HCT116 (cell line): Measurements from ENCODE around the gene EFCAB10. TPM values are rescaled to one million over a fixed set of nuclear protein-coding genes. Genes with fewer than 3 reads are reported as not detected.

Experiments
- ATAC-seq: fragments of 200-7000 bp; cut with Tn5 transposase; 2 replicates; pipeline ENCODE4 v1.9.1; 2020; ENCODE audit warnings: mild to moderate bottlenecking, moderate library complexity
- BruUV-seq: library from RNA; stranded (reverse); fragments of 400-500 nt; replicated peaks from 2 replicates; lab custom pipeline; 2021; lab: Mats Ljungman, UMichigan
- CTCF ChIA-PET: fragments of 300-600 bp; sonication (Branson Sonifier 250); formaldehyde crosslinking; loops from one replicate; lab custom pipeline; 2021; ENCODE audit warnings: antibody characterized with exemption; lab: Charles Lee
- POLR2A ChIA-PET: fragments of 300-600, 350-600 bp; sonication (Branson Sonifier 250); formaldehyde crosslinking; loops from one replicate; lab custom pipeline; 2021; ENCODE audit warnings: antibody characterized with exemption; lab: Charles Lee
- RAD21 ChIA-PET, 2 experiments: fragments of 300-600 bp; sonication (Branson Sonifier 250); formaldehyde crosslinking; loops; one replicate each; lab custom pipeline; 2023; ENCODE audit warnings: low total read pairs in 2 of 2; ENCODE audit not compliant: uncharacterized antibody in 2 of 2, unreplicated experiment in 2 of 2, low non-redundant PET in 1 of 2; lab: Charles Lee
- DNase-seq: peaks from one replicate; pipeline ENCODE4 v3.0.0-alpha.2; 2010; ENCODE audit warnings: low read depth, low spot score
- H2AFZ ChIP-seq: fragments of 200-600 bp; shearing (Covaris generic), sonication (generic); 2 replicates; pipeline ENCODE4 v1.6.1; 2017; ENCODE audit warnings: low read depth, mixed run types, mixed read lengths, antibody characterized with exemption, low read length; ENCODE audit not compliant: poor library complexity, severe bottlenecking
- H3K27ac ChIP-seq: 2 replicates; pipeline ENCODE4 v1.5.1; 2012; ENCODE audit warnings: low read depth, low read length
- H3K27me3 ChIP-seq: fragments of 200-600 bp; sonication (generic); 2 replicates; pipeline ENCODE4 v1.6.1; 2016; ENCODE audit warnings: mixed run types, low read length, mixed read lengths; ENCODE audit not compliant: insufficient read depth
- H3K36me3 ChIP-seq, 2 experiments: fragments of 200-500 bp in 1 of 2; fragments of 200-600 bp in 1 of 2; sonication (Bioruptor generic) in 1 of 2; sonication (generic) in 1 of 2; 2 replicates each; pipeline versions ENCODE4 v1.5.1 to v1.6.1; 2014 to 2016; ENCODE audit warnings: low read length in 2 of 2, inconsistent platforms in 1 of 2, mixed read lengths in 1 of 2, mixed run types in 1 of 2; ENCODE audit not compliant: insufficient read depth in 2 of 2, control insufficient read depth in 1 of 2
- H3K4me1 ChIP-seq, 2 experiments: fragments of 200-600 bp in 1 of 2; sonication (generic) in 1 of 2; 2 replicates each; pipeline versions ENCODE4 v1.5.1 to v1.6.1; 2012 to 2017; ENCODE audit warnings: low read length in 2 of 2, inconsistent platforms in 1 of 2, mild to moderate bottlenecking in 1 of 2, mixed read lengths in 1 of 2, mixed run types in 1 of 2, moderate library complexity in 1 of 2; ENCODE audit not compliant: insufficient read depth in 2 of 2, control insufficient read depth in 1 of 2
- H3K4me2 ChIP-seq: fragments of 200-600 bp; sonication (generic); 2 replicates; pipeline ENCODE4 v1.6.1; 2017; ENCODE audit warnings: mixed run types, low read length, mixed read lengths
- H3K4me3 ChIP-seq, 2 experiments: fragments of 200-600 bp in 1 of 2; sonication (generic) in 1 of 2; replicated peaks in 1 of 2; 2 replicates each; pipeline ENCODE4 v1.5.1; 2011 to 2016; ENCODE audit warnings: low read length in 2 of 2, control low read depth in 1 of 2, low read depth in 1 of 2, mild to moderate bottlenecking in 1 of 2, mixed read lengths in 1 of 2, mixed run types in 1 of 2
- H3K79me2 ChIP-seq: fragments of 200-600 bp; sonication (generic); 2 replicates; pipeline ENCODE4 v1.6.1; 2017; ENCODE audit warnings: mild to moderate bottlenecking, mixed run types, low read length, moderate library complexity, mixed read lengths; ENCODE audit not compliant: insufficient read depth
- H3K9ac ChIP-seq: fragments of 200-600 bp; sonication (generic); 2 replicates; pipeline ENCODE4 v1.6.1; 2016; ENCODE audit warnings: low read length, mixed read lengths
- H3K9me2 ChIP-seq: fragments of 200-600 bp; sonication (generic), shearing (Covaris generic); 2 replicates; pipeline ENCODE4 v1.6.1; 2017; ENCODE audit warnings: mixed run types, mild to moderate bottlenecking, moderate library complexity; ENCODE audit not compliant: insufficient read depth
- H3K9me3 ChIP-seq, 2 experiments: fragments of 200-500 bp in 1 of 2; fragments of 200-600 bp in 1 of 2; sonication (Bioruptor generic) in 1 of 2; sonication (generic) in 1 of 2; 2 replicates each; pipeline ENCODE4 v1.6.1; 2014 to 2017; ENCODE audit warnings: low read length in 2 of 2, mixed read lengths in 2 of 2, inconsistent platforms in 1 of 2, low read depth in 1 of 2, mild to moderate bottlenecking in 1 of 2, mixed run types in 1 of 2, moderate library complexity in 1 of 2; ENCODE audit not compliant: control insufficient read depth in 1 of 2, insufficient read depth in 1 of 2
- H4K20me1 ChIP-seq: fragments of 200-600 bp; sonication (generic), shearing (Covaris generic); 2 replicates; pipeline ENCODE4 v1.6.1; 2017; ENCODE audit warnings: mixed run types, mild to moderate bottlenecking, moderate library complexity; ENCODE audit not compliant: insufficient read depth
- CBX3 ChIP-seq: IDR thresholded peaks from 2 replicates; pipeline ENCODE4 v1.6.1; 2012; ENCODE audit warnings: low read depth
- CEBPB ChIP-seq: IDR thresholded peaks from 2 replicates; pipeline ENCODE4 v1.6.1; 2012; ENCODE audit warnings: low read depth
- EGR1 ChIP-seq: IDR thresholded peaks from 2 replicates; pipeline ENCODE4 v1.6.1; 2012; ENCODE audit warnings: low read depth
- ELF1 ChIP-seq: IDR thresholded peaks from 2 replicates; pipeline ENCODE4 v1.6.1; 2012; ENCODE audit warnings: low read depth, borderline replicate concordance
- RAD21 ChIP-seq: IDR thresholded peaks from 2 replicates; pipeline ENCODE4 v1.6.1; 2012; ENCODE audit warnings: low read depth, mild to moderate bottlenecking
- SIN3A ChIP-seq: IDR thresholded peaks from 2 replicates; pipeline ENCODE4 v1.6.1; 2012; ENCODE audit warnings: low read depth
- SP1 ChIP-seq: IDR thresholded peaks from 2 replicates; pipeline ENCODE4 v1.6.1; 2012; ENCODE audit warnings: low read depth
- SRF ChIP-seq: IDR thresholded peaks from 2 replicates; pipeline ENCODE4 v1.6.1; 2012; ENCODE audit warnings: low read depth
- TCF7L2 ChIP-seq: IDR thresholded peaks from 2 replicates; pipeline ENCODE4 v1.7.0; 2011; ENCODE audit warnings: borderline replicate concordance, inconsistent platforms; ENCODE audit not compliant: insufficient read depth, insufficient read length; ENCODE audit errors: extremely low read depth
- YY1 ChIP-seq: IDR thresholded peaks from 2 replicates; pipeline ENCODE4 v1.6.1; 2011; ENCODE audit warnings: low read length, low read depth, moderate library complexity, mild to moderate bottlenecking; ENCODE audit not compliant: insufficient replicate concordance; ENCODE audit errors: extremely low read depth
- ZNF274 ChIP-seq: fragments of 200-500 bp; sonication (Bioruptor generic); IDR thresholded peaks from 2 replicates; pipeline ENCODE4 v1.6.1; 2014; ENCODE audit warnings: mild to moderate bottlenecking, low read depth, low read length, inconsistent platforms
- intact Hi-C: fragments of 100-400 bp; cut with micrococcal nuclease; formaldehyde crosslinking; loops from 2 replicates; pipeline ENCODE4 v1.10.0; 2022
- total RNA-seq: library from RNA; stranded (reverse); gene quantifications from one replicate; pipeline ENCODE4 v1.2.1, GENCODE V29; 2021; ENCODE audit not compliant: unreplicated experiment
- TF ChIP-seq, protein P1 (sequence below): IDR thresholded peaks from 2 replicates; pipeline ENCODE4 v1.6.1; 2012
- TF ChIP-seq, protein P2 (sequence below): IDR thresholded peaks from 2 replicates; pipeline ENCODE4 v1.6.1; 2012
- TF ChIP-seq, protein P3 (sequence below): IDR thresholded peaks from 2 replicates; pipeline ENCODE4 v1.6.1; 2011; ENCODE audit warnings: mild to moderate bottlenecking, low read length, moderate library complexity; ENCODE audit not compliant: insufficient replicate concordance; ENCODE audit errors: extremely low read depth
- TF ChIP-seq, protein P4 (sequence below): IDR thresholded peaks from 2 replicates; pipeline ENCODE4 v1.6.1; 2012; ENCODE audit warnings: low read depth
- TF ChIP-seq, protein P5 (sequence below), 3 experiments: fragments of 200-600 bp in 1 of 3; sonication (generic) in 1 of 3; IDR thresholded peaks in 2 of 3; conservative IDR thresholded peaks in 1 of 3; 2 replicates each; pipeline ENCODE4 v1.5.1; 2012 to 2017; ENCODE audit warnings: low read depth in 2 of 3, low read length in 2 of 3, antibody characterized with exemption in 1 of 3, borderline replicate concordance in 1 of 3, control low read depth in 1 of 3, mild to moderate bottlenecking in 1 of 3, mixed read lengths in 1 of 3, mixed run types in 1 of 3, moderate library complexity in 1 of 3; ENCODE audit not compliant: insufficient read depth in 1 of 3

The EFCAB10 gene
- total RNA-seq, 1 experiment from 2014 or later: 1.7 TPM

DNA sequence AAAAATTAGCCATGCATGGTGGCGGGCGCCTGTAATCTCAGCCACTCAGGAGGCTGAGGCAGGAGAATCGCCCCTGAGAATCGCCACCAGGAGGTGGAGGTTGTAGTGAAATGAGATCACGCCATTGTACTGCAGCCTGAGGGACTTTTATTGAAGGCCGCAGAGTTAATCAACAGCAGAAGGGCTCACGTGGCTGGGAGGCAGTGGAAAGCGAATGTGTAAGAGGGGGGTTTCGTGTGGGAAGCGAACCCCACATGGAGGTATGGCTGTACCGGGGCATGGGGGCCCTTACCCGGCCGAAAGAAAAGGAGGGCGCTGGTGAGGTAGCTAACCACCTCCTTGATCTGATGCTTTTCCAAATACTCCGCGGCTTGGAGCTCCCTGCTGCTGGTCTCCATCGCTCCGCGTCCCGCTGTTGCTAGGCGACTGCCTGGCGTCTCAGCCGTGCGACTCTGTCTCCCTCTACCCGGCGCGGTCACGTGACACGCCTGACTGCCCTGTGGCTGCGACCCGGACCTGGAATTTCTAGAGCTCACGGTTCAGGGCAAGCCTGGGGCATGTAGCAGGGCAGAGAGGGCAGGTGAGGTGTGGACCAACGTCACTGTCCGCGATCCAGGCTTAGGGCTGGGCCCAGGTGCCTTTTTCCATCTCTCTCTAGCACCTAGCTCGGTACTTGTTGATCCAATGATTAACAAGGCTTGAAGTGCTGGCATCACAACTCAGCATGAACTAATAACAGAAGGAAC lies at the start of gene EFCAB10 (continued):
- peak; percentile 20 for TF ChIP-seq YY1

DNA sequence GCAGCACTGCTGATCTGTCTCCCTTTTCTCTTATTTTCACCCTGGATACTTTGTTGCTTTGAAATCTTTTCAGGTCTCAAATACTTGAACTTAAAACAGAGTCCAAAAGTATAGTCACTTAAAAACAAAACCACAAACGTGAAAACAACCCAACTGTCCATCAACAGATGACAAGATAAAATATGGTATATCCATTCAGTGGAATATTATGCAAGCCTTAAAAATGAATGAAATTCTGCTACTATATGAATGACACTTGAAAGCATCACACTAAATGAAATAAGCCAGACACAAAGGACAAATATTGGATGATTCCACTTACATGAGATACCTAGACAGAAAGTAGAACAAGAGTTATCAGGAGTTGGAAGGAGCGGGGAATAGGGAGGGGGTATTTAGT lies 44.7 kb upstream of the EFCAB10 start:
- CTCF ChIA-PET: no interaction called here
- Histone ChIP-seq H3K4me3 (no peak overlapping the region), H3K4me1 (no peaks in the 10 kb centered on the region), H3K27me3 (no peaks in the 10 kb centered on the region), H2AFZ (no peak overlapping the region), H3K36me3 (no peaks in the 10 kb centered on the region; a peak in 1 of 4 replicates), H3K4me2 (no peak overlapping the region), H3K27ac (no peak overlapping the region), H3K79me2 (no peaks in the 10 kb centered on the region), H3K9me3 (peaks cover 0 to 9% of the 10 kb centered on the region in 2 experiments; a peak in 1 of 4 replicates), H3K9me2 (no peaks in the 10 kb centered on the region), H3K9ac (no peak overlapping the region), H4K20me1 (no peaks in the 10 kb centered on the region)
- POLR2A ChIA-PET: no interaction called here
- ATAC-seq: no peak
- intact Hi-C loops: no loop called here
- no peak for DNase-seq
- no TSS peak for BruUV-seq
- RAD21 ChIA-PET: no interaction called here
- no peak for TF ChIP-seq ELF1
- TF ChIP-seq SIN3A: no peak
- no peak for TF ChIP-seq YY1
- no peak for TF ChIP-seq SRF
- TF ChIP-seq, protein P1, sequence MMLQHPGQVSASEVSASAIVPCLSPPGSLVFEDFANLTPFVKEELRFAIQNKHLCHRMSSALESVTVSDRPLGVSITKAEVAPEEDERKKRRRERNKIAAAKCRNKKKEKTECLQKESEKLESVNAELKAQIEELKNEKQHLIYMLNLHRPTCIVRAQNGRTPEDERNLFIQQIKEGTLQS: no peak
- TF ChIP-seq, protein P2, sequence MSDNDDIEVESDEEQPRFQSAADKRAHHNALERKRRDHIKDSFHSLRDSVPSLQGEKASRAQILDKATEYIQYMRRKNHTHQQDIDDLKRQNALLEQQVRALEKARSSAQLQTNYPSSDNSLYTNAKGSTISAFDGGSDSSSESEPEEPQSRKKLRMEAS: no peak
- TF ChIP-seq, protein P3, sequence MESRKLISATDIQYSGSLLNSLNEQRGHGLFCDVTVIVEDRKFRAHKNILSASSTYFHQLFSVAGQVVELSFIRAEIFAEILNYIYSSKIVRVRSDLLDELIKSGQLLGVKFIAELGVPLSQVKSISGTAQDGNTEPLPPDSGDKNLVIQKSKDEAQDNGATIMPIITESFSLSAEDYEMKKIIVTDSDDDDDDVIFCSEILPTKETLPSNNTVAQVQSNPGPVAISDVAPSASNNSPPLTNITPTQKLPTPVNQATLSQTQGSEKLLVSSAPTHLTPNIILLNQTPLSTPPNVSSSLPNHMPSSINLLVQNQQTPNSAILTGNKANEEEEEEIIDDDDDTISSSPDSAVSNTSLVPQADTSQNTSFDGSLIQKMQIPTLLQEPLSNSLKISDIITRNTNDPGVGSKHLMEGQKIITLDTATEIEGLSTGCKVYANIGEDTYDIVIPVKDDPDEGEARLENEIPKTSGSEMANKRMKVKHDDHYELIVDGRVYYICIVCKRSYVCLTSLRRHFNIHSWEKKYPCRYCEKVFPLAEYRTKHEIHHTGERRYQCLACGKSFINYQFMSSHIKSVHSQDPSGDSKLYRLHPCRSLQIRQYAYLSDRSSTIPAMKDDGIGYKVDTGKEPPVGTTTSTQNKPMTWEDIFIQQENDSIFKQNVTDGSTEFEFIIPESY: no peak
- TF ChIP-seq CBX3: no peak
- TF ChIP-seq, protein P4, sequence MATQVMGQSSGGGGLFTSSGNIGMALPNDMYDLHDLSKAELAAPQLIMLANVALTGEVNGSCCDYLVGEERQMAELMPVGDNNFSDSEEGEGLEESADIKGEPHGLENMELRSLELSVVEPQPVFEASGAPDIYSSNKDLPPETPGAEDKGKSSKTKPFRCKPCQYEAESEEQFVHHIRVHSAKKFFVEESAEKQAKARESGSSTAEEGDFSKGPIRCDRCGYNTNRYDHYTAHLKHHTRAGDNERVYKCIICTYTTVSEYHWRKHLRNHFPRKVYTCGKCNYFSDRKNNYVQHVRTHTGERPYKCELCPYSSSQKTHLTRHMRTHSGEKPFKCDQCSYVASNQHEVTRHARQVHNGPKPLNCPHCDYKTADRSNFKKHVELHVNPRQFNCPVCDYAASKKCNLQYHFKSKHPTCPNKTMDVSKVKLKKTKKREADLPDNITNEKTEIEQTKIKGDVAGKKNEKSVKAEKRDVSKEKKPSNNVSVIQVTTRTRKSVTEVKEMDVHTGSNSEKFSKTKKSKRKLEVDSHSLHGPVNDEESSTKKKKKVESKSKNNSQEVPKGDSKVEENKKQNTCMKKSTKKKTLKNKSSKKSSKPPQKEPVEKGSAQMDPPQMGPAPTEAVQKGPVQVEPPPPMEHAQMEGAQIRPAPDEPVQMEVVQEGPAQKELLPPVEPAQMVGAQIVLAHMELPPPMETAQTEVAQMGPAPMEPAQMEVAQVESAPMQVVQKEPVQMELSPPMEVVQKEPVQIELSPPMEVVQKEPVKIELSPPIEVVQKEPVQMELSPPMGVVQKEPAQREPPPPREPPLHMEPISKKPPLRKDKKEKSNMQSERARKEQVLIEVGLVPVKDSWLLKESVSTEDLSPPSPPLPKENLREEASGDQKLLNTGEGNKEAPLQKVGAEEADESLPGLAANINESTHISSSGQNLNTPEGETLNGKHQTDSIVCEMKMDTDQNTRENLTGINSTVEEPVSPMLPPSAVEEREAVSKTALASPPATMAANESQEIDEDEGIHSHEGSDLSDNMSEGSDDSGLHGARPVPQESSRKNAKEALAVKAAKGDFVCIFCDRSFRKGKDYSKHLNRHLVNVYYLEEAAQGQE: no peak
- no peak for TF ChIP-seq SP1
- TF ChIP-seq, protein P5, sequence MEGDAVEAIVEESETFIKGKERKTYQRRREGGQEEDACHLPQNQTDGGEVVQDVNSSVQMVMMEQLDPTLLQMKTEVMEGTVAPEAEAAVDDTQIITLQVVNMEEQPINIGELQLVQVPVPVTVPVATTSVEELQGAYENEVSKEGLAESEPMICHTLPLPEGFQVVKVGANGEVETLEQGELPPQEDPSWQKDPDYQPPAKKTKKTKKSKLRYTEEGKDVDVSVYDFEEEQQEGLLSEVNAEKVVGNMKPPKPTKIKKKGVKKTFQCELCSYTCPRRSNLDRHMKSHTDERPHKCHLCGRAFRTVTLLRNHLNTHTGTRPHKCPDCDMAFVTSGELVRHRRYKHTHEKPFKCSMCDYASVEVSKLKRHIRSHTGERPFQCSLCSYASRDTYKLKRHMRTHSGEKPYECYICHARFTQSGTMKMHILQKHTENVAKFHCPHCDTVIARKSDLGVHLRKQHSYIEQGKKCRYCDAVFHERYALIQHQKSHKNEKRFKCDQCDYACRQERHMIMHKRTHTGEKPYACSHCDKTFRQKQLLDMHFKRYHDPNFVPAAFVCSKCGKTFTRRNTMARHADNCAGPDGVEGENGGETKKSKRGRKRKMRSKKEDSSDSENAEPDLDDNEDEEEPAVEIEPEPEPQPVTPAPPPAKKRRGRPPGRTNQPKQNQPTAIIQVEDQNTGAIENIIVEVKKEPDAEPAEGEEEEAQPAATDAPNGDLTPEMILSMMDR (IDR thresholded peaks at IDR 0.05 in 2 of 3, conservative IDR thresholded peaks at IDR 0.05 in 1 of 3; ENCODE audit: borderline replicate concordance in 1 of 3, insufficient read depth in 1 of 3, low read depth in 2 of 3, low read length in 2 of 3): no peak
- TF ChIP-seq ZNF274: no peak
- no peak for TF ChIP-seq CEBPB
- no peak for TF ChIP-seq EGR1
- no peak for TF ChIP-seq TCF7L2
- TF ChIP-seq RAD21: no peak
